Loucy (cell line): ENCODE measurements around the gene PCDHGC5.

Source experiments
- H2AFZ ChIP-seq: fragments of 200-600 bp; sonication (generic); 2 replicates; pipeline ENCODE4 v1.6.0; 2016; ENCODE audit warnings: antibody characterized with exemption, mild to moderate bottlenecking, low read length, moderate library complexity
- H3F3A ChIP-seq: fragments of 200-600 bp; 2 replicates; pipeline ENCODE4 v1.6.0; 2016; ENCODE audit warnings: antibody characterized with exemption, low read depth, mild to moderate bottlenecking
- H3K27me3 ChIP-seq: fragments of 200-600 bp; sonication (generic); 2 replicates; pipeline ENCODE4 v1.6.1; 2014; ENCODE audit warnings: low read length, mild to moderate bottlenecking; ENCODE audit not compliant: insufficient read depth, poor library complexity, severe bottlenecking
- H3K36me3 ChIP-seq: fragments of 200-600 bp; sonication (generic); 2 replicates; pipeline ENCODE4 v1.6.1; 2016; ENCODE audit warnings: low read length; ENCODE audit not compliant: insufficient read depth
- H3K4me1 ChIP-seq: fragments of 200-600 bp; sonication (generic); 2 replicates; pipeline ENCODE4 v1.5.1; 2014; ENCODE audit warnings: low read length, mild to moderate bottlenecking; ENCODE audit not compliant: insufficient read depth, poor library complexity, severe bottlenecking
- H3K4me2 ChIP-seq: fragments of 200-600 bp; sonication (generic); 2 replicates; pipeline ENCODE4 v1.6.0; 2014; ENCODE audit warnings: antibody characterized with exemption, low read length, low read depth, mild to moderate bottlenecking; ENCODE audit not compliant: poor library complexity, severe bottlenecking
- H3K4me3 ChIP-seq: fragments of 200-600 bp; sonication (generic); 2 replicates; pipeline ENCODE4 v1.5.1; 2014; ENCODE audit warnings: low read length, mild to moderate bottlenecking, mixed read lengths; ENCODE audit not compliant: poor library complexity, severe bottlenecking
- H3K79me2 ChIP-seq: fragments of 200-600 bp; sonication (generic); 2 replicates; pipeline ENCODE4 v1.6.1; 2014; ENCODE audit warnings: low read length; ENCODE audit not compliant: insufficient read depth
- H3K9ac ChIP-seq: fragments of 200-600 bp; sonication (generic); 2 replicates; pipeline ENCODE4 v1.6.0; 2014; ENCODE audit warnings: mild to moderate bottlenecking, low read depth, low read length, moderate library complexity; ENCODE audit not compliant: poor library complexity, severe bottlenecking
- H3K9me2 ChIP-seq: fragments of 200-600 bp; sonication (generic); replicated peaks from 2 replicates; pipeline ENCODE4 v1.6.1; 2016; ENCODE audit warnings: low read depth, low read length, mixed read lengths
- H3K9me3 ChIP-seq: fragments of 200-600 bp; sonication (generic); 2 replicates; pipeline ENCODE4 v1.6.1; 2014; ENCODE audit warnings: mild to moderate bottlenecking, antibody characterized with exemption, low read length, low read depth; ENCODE audit not compliant: insufficient read depth
- H4K20me1 ChIP-seq: fragments of 200-600 bp; sonication (generic); 2 replicates; pipeline ENCODE4 v1.6.0; 2014; ENCODE audit warnings: antibody characterized with exemption, low read length, mild to moderate bottlenecking; ENCODE audit not compliant: insufficient read depth, poor library complexity, severe bottlenecking
- CTCF ChIP-seq: fragments of 200-600 bp; sonication (generic); conservative IDR thresholded peaks from 2 replicates; pipeline ENCODE4 v1.5.1; 2014; ENCODE audit warnings: mild to moderate bottlenecking, antibody characterized with exemption, low read length
- EZH2phosphoT487 ChIP-seq: fragments of 200-600 bp; IDR thresholded peaks from 2 replicates; pipeline ENCODE4 v1.6.1; 2018; ENCODE audit warnings: antibody characterized with exemption, mild to moderate bottlenecking, moderate library complexity, borderline replicate concordance

Gene PCDHGC5

GRCh38 chr5:141486091-141486490 lies 2.8 kb upstream of the PCDHGC5 start:
- no peak overlapping the region for H3K9ac ChIP-seq

GRCh38 chr5:141487131-141487530 lies 1.8 kb upstream of the PCDHGC5 start:
- no peaks in the 10 kb centered on the region for H3K9me2 ChIP-seq
- H3K79me2 ChIP-seq: no peaks in the 10 kb centered on the region
- H3K4me1 ChIP-seq: no peaks in the 10 kb centered on the region
- H3K27me3 ChIP-seq: no peaks in the 10 kb centered on the region
- no peak overlapping the region for H3K4me3 ChIP-seq
- no peaks in the 10 kb centered on the region for H3F3A ChIP-seq
- H4K20me1 ChIP-seq: no peaks in the 10 kb centered on the region
- no peak for TF ChIP-seq EZH2phosphoT487
- TF ChIP-seq CTCF: no peak
- H3K4me2 ChIP-seq: no peak overlapping the region
- H3K36me3 ChIP-seq: no peaks in the 10 kb centered on the region
- no peaks in the 10 kb centered on the region for H3K9me3 ChIP-seq
- no peak overlapping the region for H3K9ac ChIP-seq
- no peak overlapping the region for H2AFZ ChIP-seq

More at GRCh38 chr5:141486091-141486490, 2.8 kb upstream of the PCDHGC5 start:
- no peaks in the 10 kb centered on the region for H3K79me2 ChIP-seq
- TF ChIP-seq EZH2phosphoT487 (no peak), CTCF (no peak)
- H4K20me1 ChIP-seq: no peaks in the 10 kb centered on the region
- H3K4me3 ChIP-seq: no peak overlapping the region
- H3K4me2 ChIP-seq: no peak overlapping the region
- H3F3A ChIP-seq: no peaks in the 10 kb centered on the region
- H3K4me1 ChIP-seq: no peaks in the 10 kb centered on the region
- no peak overlapping the region for H2AFZ ChIP-seq
- H3K27me3 ChIP-seq: no peaks in the 10 kb centered on the region
- no peaks in the 10 kb centered on the region for H3K9me2 ChIP-seq
- no peaks in the 10 kb centered on the region for H3K36me3 ChIP-seq
- H3K9me3 ChIP-seq: no peaks in the 10 kb centered on the region

- Histone ChIP-seq H3K27me3 (no peaks in the 10 kb centered on the region), H3K79me2 (no peaks in the 10 kb centered on the region), H3F3A (no peaks in the 10 kb centered on the region), H2AFZ (no peak overlapping the region), H3K4me3 (no peak overlapping the region), H3K4me1 (no peaks in the 10 kb centered on the region), H3K9me2 (no peaks in the 10 kb centered on the region), H3K9ac (no peak overlapping the region), H3K9me3 (no peaks in the 10 kb centered on the region), H3K36me3 (no peaks in the 10 kb centered on the region), H3K4me2 (no peak overlapping the region), H4K20me1 (no peaks in the 10 kb centered on the region)
- TF ChIP-seq EZH2phosphoT487 (no peak), CTCF (no peak)
These were observed 960 bp downstream of the PCDHGC5 start for GRCh38 chr5:141489841-141490240.
